Natural killer cell treated with Interleukin-12 subunit alpha and Interleukin-12 subunit beta and Interleukin-15 and Interleukin-18, amount 100 ng/mL, for 72 hours (primary cell): ENCODE results near the gene PRKG1. TPM values are rescaled to one million over a fixed set of nuclear protein-coding genes. Genes with fewer than 3 reads are reported as not detected.

Experiments used
- ATAC-seq, 2 donors: fragments of 150-1000 bp; cut with Tn5 transposase in 1 of 2; sonication (Bioruptor Pico), chemical (Tn5 transposase) in 1 of 2; 2 replicates each; pipeline ENCODE4 v1.10.0; 2021
- DNase-seq: peaks from one replicate; pipeline ENCODE4 v3.0.0; 2022; ENCODE audit warnings: low spot score
- H3K27ac Mint-ChIP-seq, 2 donors: 1 replicate in 1 of 2; 2 replicates in 1 of 2; pipeline ENCODE4 v1.8.0; 2022; ENCODE audit warnings: mixed read lengths in 2 of 2, mild to moderate bottlenecking in 1 of 2, moderate library complexity in 1 of 2
- H3K27me3 Mint-ChIP-seq, 2 donors: 1 replicate in 1 of 2; 2 replicates in 1 of 2; pipeline ENCODE4 v1.8.0; 2022; ENCODE audit warnings: mixed read lengths in 2 of 2
- H3K36me3 Mint-ChIP-seq: one replicate; pipeline ENCODE4 v1.8.0; 2022; ENCODE audit warnings: mixed read lengths
- H3K4me1 Mint-ChIP-seq, 2 donors: 1 replicate in 1 of 2; 2 replicates in 1 of 2; pipeline ENCODE4 v1.8.0; 2022; ENCODE audit warnings: low read depth in 2 of 2, mixed read lengths in 2 of 2, mild to moderate bottlenecking in 1 of 2
- H3K4me3 Mint-ChIP-seq: one replicate; pipeline ENCODE4 v1.8.0; 2022; ENCODE audit warnings: mixed read lengths
- H3K9me3 Mint-ChIP-seq: 2 replicates; pipeline ENCODE4 v1.8.0; 2022; ENCODE audit warnings: mixed read lengths
- total RNA-seq, 2 donors: library from RNA; stranded (reverse); gene quantifications; one replicate each; pipeline ENCODE4 v1.2.3, GENCODE V29; 2022

PRKG1 gene
- total RNA-seq, 2 donors from 2014 or later, result 0.10 TPM; not detected in 1

DNA sequence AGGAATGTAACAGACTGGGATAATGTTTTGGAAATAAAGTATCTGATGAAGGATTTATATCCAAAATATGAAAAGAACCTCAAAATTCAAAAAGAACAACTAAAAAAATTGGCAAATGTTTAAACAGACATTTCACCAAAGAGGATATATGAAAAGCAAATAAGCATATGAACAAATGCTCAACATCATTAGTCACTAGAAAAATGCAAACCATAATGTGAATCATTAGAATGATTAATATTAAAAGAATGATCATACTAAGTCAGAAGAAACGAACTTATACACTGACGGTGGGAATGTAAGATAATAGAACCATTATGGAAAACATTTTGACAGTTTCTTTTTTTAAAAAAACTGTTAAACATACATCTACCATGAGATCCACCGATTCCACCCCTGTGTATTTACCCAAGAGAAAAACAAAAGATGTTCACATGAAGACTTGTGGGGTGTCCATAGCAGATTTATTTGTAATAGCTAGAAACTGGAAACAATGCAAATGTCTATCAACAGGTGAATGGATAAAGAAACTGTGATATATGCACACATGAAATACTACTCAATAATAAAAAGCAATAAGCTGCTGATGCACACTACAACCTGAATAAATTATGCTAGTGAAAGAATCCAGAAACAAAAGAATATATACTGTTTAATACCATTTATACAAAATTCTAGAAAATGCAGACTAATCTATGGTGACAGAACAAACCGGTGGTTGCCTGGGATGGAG is 35.7 kb downstream of the PRKG1 start:
- ATAC-seq, result no peak
- H3K4me1 Mint-ChIP-seq, result no peaks in the 10 kb centered on the region
- H3K27ac Mint-ChIP-seq, result no peak overlapping the region

DNA sequence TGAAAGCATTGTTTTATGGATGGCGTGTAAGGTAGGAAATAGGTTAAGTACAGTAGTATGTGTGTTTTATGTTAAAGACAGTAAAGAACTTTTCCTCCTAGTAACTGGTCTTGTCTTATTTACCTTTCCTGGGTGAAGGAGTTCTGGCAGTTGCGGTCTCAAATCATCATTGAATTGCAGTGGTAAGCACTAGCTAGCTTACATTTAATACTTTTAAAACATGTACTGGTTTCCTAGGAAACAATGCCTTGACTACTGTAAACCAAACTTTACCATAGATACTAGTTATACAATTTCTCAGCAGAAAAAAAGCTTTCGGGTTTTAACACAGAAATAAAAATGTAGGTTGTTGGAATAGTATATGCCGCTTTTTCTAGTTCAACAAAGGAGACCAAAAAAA is 37.7 kb downstream of the PRKG1 start:
- peaks cover 2 to 10% of the 10 kb centered on the region in 2 donors for H3K27me3 Mint-ChIP-seq
- H3K27ac Mint-ChIP-seq, result no peak overlapping the region
- ATAC-seq (no peak), DNase-seq (no peak)
- H3K36me3 Mint-ChIP-seq, result no peaks in the 10 kb centered on the region
- H3K4me3 Mint-ChIP-seq, result no peak overlapping the region
- H3K4me1 Mint-ChIP-seq, result no peaks in the 10 kb centered on the region
- H3K9me3 Mint-ChIP-seq, result no peaks in the 10 kb centered on the region

More for the DNA sequence above, 35.7 kb downstream of the PRKG1 start:
- Mint-ChIP-seq H3K27me3 (peaks cover 2 to 16% of the 10 kb centered on the region in 2 donors), H3K36me3 (no peaks in the 10 kb centered on the region), H3K4me3 (no peak overlapping the region), H3K9me3 (no peaks in the 10 kb centered on the region)
- DNase-seq, result no peak

DNA sequence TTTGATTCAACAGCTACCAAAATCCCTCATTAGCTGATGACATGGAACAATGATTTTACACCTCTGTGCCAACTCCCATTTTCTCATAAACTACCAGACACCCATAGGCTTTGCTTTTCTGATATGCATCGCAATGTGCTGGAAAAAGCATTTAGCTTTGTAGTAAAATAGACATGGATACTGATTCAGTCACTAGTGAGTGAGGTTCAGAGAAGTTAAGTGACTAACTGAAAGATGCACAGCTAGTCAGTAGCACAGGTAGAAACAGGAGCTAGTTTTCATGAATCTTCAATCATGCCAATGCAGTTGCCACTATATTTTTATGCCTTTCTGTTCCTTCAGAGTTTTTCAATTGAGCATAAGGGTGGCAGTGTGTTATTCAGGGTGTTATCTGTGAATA is 38.7 kb downstream of the PRKG1 start:
- H3K27ac Mint-ChIP-seq, result no peak overlapping the region
- no peak overlapping the region for H3K4me3 Mint-ChIP-seq
- DNase-seq (no peak), ATAC-seq (no peak)
- H3K4me1 Mint-ChIP-seq, result no peaks in the 10 kb centered on the region
- peaks cover 1 to 7% of the 10 kb centered on the region in 2 donors for H3K27me3 Mint-ChIP-seq
- H3K36me3 Mint-ChIP-seq, result no peaks in the 10 kb centered on the region
- H3K9me3 Mint-ChIP-seq, result no peaks in the 10 kb centered on the region

DNA sequence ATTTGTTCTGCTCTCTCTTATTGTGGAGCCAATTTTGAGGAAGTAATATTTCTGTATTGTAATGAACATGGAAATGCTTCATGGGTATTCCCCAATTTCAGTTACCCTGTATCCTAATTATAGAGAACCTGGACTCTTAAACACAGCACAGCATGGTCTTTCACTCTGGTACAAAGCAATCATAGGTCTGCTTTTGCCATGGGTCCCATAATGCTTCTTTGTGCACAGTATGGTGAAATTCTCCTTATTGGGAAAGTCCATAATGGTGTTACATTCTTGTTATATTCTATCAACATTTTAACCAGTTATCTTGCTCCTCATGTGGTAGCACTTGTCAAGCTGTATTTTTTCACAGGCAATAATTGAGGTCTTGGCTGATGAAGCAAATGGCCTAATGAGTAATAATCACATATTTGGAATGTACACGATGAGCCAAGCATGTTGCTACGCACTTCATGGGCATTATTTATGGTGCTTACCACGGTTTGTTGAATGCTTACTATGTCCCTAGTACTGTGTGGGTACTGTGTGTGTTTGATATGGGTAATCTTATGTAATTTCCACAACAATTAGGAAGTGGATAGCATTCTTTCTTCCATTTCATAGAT is 42.9 kb downstream of the PRKG1 start:
- Mint-ChIP-seq H3K4me1 (no peaks in the 10 kb centered on the region), H3K36me3 (no peaks in the 10 kb centered on the region), H3K27ac (no peak overlapping the region), H3K27me3 (no peaks in the 10 kb centered on the region), H3K4me3 (no peak overlapping the region), H3K9me3 (no peaks in the 10 kb centered on the region)
- ATAC-seq (no peak), DNase-seq (no peak)

DNA sequence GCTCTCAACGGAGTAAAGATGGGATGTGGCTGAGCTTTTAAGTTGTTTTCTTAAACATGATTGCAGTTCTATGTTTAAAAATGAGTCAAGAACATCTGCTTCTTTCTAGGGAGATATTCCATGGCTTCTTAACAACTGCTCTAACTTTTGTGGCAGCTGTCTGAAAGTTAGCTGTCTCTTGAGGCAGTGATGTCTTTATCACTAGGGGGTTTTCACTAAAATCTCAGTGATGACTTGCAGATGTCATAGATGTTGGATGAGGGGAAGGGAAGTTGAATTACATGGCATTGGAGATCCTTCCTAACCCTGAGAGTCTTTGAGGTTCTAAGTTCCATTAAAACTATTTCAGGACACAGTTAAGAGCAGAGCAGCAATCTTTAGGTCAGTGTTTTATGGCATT is 43.5 kb downstream of the PRKG1 start:
- Mint-ChIP-seq H3K4me3 (no peak overlapping the region), H3K4me1 (no peaks in the 10 kb centered on the region), H3K27ac (no peak overlapping the region), H3K9me3 (peaks cover 1% of the 10 kb centered on the region), H3K27me3 (no peaks in the 10 kb centered on the region), H3K36me3 (no peaks in the 10 kb centered on the region)
- no peak for ATAC-seq
- no peak for DNase-seq

DNA sequence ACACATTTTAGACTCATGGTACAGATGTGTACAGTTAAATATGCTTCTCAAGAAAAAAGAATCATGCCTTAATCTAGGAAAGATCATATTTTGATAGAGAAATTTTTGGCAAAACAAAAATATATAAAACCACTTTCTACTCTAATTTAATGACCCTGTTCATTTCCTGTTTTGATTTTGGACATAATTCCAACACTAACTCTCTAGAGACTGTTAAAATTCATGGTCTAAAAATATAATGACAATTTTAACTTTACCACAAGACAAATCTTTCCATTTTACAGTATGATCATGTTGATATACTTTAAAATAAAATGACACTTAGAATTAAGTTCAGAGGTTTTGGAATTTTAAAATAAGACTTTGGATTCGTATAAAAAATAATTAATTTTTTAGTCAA is 45.2 kb downstream of the PRKG1 start:
- H3K36me3 Mint-ChIP-seq, result no peaks in the 10 kb centered on the region

DNA sequence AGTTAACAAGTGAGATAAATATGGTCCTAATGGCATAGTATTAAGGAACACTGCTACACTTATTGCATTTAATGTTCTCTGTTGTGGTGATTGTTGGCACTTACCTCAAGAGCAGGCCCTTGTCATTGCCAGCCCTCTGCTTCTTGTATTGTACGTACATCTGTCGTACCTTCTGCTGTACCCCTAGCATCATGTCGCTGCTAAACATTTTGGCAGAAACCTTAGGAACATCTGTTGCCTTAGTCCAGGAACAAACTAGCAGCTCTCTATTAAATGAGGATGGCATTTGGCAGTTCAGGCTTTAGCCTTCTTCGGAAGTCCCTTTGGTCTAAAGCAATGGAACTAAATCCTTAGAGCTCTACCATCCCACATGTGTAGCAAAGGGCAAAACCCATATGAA is 47.6 kb downstream of the PRKG1 start:
- Mint-ChIP-seq H3K4me3 (no peak overlapping the region), H3K27me3 (no peaks in the 10 kb centered on the region), H3K27ac (no peak overlapping the region), H3K4me1 (no peaks in the 10 kb centered on the region), H3K36me3 (no peaks in the 10 kb centered on the region), H3K9me3 (peaks cover 3% of the 10 kb centered on the region)
- DNase-seq (no peak), ATAC-seq (no peak)

More for the DNA sequence above, 45.2 kb downstream of the PRKG1 start:
- ATAC-seq (no peak), DNase-seq (no peak)
- H3K27ac Mint-ChIP-seq, result no peak overlapping the region
- H3K4me3 Mint-ChIP-seq, result no peak overlapping the region
- peaks cover 3% of the 10 kb centered on the region for H3K9me3 Mint-ChIP-seq
- H3K4me1 Mint-ChIP-seq, result no peaks in the 10 kb centered on the region
- H3K27me3 Mint-ChIP-seq, result no peaks in the 10 kb centered on the region

DNA sequence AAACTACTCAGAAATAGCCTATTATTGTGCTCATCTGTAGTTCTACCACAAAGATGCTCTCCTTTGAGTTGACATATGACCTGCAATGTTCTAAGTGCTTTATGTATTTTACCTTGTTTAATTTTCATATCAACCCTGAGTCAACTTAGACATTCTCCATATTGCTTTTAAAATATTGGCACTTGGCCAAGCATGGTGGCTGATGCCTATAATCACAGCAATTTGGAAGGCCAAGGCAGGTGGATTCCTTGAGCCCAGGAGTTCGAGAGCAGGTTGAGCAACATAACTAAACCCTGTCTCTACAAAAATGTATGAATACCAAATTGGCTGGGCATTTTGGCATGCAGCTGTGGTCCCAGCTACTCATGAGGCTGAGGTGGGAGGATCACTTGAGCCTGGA is 50.6 kb downstream of the PRKG1 start:
- peaks cover 3% of the 10 kb centered on the region for H3K9me3 Mint-ChIP-seq

DNA sequence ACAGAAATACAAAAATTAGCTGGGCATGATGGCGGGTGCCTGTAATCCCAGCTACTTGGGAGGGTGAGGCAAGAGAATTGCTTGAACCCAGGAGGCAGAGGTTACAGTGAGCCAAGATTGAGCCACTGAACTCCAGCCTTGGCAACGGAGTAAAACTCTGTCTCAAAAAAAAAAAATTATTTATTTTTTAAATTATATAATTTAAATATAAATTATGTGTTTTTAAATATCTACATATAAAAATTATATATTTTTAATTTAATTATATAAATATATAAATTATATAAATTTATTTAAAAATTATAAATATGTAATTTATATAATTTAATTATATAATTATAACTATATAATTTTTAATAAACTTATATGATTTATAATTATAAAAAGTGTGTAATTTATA is 51.2 kb downstream of the PRKG1 start:
- Mint-ChIP-seq H3K27me3 (no peaks in the 10 kb centered on the region), H3K4me1 (no peaks in the 10 kb centered on the region), H3K9me3 (peaks cover 3% of the 10 kb centered on the region), H3K27ac (no peak overlapping the region), H3K36me3 (no peaks in the 10 kb centered on the region), H3K4me3 (no peak overlapping the region)
- DNase-seq, result no peak
- no peak for ATAC-seq

More for the DNA sequence above, 50.6 kb downstream of the PRKG1 start:
- no peaks in the 10 kb centered on the region for H3K4me1 Mint-ChIP-seq
- H3K27me3 Mint-ChIP-seq, result no peaks in the 10 kb centered on the region
- no peak overlapping the region for H3K4me3 Mint-ChIP-seq
- no peak overlapping the region for H3K27ac Mint-ChIP-seq
- DNase-seq (no peak), ATAC-seq (no peak)
- H3K36me3 Mint-ChIP-seq, result no peaks in the 10 kb centered on the region

DNA sequence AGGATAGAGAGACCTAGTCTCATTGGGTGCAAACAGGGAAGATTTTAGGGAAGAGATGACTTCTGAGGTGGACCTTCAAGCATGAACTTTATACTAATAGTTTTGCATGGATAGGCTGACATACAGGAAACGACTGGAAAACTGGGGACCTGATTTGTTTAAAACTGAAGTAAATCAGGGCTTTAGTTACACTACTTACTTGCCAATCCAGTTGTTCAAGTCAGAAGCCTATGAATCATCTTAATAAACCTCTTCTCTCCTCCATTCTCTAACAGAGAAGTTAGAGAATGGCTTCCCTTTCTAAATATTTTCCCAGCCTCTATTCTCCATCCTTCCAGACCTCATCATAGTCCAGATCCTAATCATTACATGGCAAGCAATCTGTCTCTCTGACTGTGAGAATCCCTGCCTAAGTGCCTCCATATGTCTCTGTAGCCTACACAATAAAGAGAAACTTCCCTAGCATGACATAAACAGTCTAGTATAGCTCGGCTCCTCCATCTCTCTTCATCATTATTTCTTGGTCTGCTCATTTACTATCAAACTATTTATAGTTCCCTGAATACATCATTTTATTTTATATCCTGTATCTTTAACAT is 55.8 kb downstream of the PRKG1 start:
- Mint-ChIP-seq H3K36me3 (no peaks in the 10 kb centered on the region), H3K4me1 (no peaks in the 10 kb centered on the region), H3K27me3 (peaks cover 0 to 2% of the 10 kb centered on the region in 2 donors), H3K4me3 (no peak overlapping the region), H3K27ac (no peak overlapping the region), H3K9me3 (no peaks in the 10 kb centered on the region)
- DNase-seq, result no peak
- ATAC-seq, result no peak

DNA sequence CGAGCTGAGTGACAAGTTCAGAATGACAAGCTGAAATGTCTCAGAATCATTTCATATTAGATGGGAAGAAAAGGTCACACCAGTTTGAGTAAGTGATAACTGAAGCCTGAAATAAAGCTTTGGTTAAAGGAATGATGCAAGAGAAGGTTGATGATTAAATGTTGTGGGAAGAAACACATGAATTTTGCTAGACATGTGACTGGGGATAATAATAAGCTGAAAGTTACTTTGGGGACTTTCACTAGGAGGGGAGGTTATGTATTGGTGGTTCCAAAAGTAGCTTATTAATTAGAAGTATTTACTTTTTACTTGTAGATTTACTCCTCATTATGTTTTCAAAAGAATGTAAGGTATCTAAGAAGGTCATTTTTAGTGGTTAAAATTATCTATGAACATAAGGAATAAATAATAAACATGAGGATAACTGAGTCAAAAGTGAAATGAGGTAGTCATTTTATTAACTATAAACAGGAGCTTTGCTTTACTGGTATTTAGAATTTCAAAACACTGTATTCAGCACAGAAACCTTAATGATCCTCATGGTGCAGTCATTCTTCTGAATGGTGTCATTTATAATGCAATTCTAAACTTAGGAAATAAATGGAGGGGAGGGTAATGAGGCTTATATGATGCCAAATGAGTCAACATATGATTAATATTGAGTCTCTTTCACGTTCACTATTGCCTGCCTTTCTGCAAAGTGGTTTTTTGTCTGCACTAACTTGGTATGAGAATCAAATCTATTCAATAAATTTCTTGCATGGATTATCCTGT is 63.7 kb downstream of the PRKG1 start:
- Mint-ChIP-seq H3K4me1 (no peaks in the 10 kb centered on the region), H3K4me3 (no peak overlapping the region), H3K27me3 (peaks cover 0 to 2% of the 10 kb centered on the region in 2 donors)

DNA sequence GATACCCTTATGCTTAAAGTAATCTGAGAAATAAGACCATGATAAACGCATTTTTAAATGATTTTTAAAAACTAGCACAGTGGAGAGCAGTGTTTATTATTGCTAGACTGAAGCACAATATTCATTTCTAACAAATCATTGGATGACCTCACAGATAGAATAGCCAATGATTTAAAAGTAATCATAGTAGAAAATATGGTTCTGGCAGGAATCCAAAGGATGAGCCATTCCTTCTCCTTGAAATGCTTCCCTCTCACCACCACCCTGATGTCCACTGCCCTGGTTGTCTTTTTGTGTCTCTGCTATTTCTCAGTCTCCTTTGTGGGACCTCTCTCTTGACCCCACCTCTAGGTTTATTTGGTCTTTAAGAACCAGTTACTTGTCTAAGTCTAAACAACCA is 64.9 kb downstream of the PRKG1 start:
- Mint-ChIP-seq H3K9me3 (no peaks in the 10 kb centered on the region), H3K36me3 (no peaks in the 10 kb centered on the region), H3K4me3 (no peak overlapping the region), H3K4me1 (no peaks in the 10 kb centered on the region), H3K27me3 (peaks cover 0 to 2% of the 10 kb centered on the region in 2 donors), H3K27ac (no peak overlapping the region)
- ATAC-seq (no peak), DNase-seq (no peak)

More for the DNA sequence above, 63.7 kb downstream of the PRKG1 start:
- Mint-ChIP-seq H3K9me3 (no peaks in the 10 kb centered on the region), H3K27ac (no peak overlapping the region), H3K36me3 (no peaks in the 10 kb centered on the region)
- no peak for ATAC-seq
- DNase-seq, result no peak

DNA sequence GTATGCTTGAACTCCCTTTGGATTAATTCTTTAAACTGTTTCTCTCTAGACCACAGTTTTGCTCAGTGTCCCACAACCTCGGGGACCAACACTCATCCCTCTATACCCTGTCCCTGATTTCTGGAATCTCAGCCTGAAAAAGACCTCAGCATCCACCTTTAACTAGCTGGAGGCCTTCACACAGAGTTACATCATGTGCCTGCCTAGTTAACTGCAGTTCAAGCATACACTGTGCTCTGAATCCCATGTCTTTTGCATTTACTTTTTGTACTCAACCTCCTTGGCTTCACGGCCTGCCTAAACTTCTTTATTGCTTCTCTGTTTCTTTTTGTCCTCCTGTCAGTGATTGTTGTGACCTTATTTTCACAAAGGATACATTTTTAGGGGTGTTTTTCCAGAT is 66.7 kb downstream of the PRKG1 start:
- Mint-ChIP-seq H3K36me3 (no peaks in the 10 kb centered on the region), H3K4me1 (no peaks in the 10 kb centered on the region), H3K4me3 (no peak overlapping the region), H3K27me3 (no peaks in the 10 kb centered on the region), H3K9me3 (no peaks in the 10 kb centered on the region), H3K27ac (no peak overlapping the region)
- no peak for ATAC-seq
- no peak for DNase-seq
